ENCODE data around the gene FGGY.

- TF ChIP-seq CTCF (IDR thresholded peaks at IDR 0.05) (no peak), FOXJ3 (CRISPR knock-in tag; IDR thresholded peaks at IDR 0.05; ENCODE audit: borderline replicate concordance) (no peak), ESRRA (CRISPR knock-in tag; IDR thresholded peaks at IDR 0.05; ENCODE audit: borderline replicate concordance) (no peak), CREB1 (CRISPR knock-in tag; IDR thresholded peaks at IDR 0.05) (no peak), SP1 (CRISPR knock-in tag; conservative IDR thresholded peaks at IDR 0.05) (no peak)
- TF ChIP-seq, protein P1, sequence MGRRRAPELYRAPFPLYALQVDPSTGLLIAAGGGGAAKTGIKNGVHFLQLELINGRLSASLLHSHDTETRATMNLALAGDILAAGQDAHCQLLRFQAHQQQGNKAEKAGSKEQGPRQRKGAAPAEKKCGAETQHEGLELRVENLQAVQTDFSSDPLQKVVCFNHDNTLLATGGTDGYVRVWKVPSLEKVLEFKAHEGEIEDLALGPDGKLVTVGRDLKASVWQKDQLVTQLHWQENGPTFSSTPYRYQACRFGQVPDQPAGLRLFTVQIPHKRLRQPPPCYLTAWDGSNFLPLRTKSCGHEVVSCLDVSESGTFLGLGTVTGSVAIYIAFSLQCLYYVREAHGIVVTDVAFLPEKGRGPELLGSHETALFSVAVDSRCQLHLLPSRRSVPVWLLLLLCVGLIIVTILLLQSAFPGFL (CRISPR knock-in tag; IDR thresholded peaks at IDR 0.05; ENCODE audit: borderline replicate concordance): no peak
- TF ChIP-seq, protein P2, sequence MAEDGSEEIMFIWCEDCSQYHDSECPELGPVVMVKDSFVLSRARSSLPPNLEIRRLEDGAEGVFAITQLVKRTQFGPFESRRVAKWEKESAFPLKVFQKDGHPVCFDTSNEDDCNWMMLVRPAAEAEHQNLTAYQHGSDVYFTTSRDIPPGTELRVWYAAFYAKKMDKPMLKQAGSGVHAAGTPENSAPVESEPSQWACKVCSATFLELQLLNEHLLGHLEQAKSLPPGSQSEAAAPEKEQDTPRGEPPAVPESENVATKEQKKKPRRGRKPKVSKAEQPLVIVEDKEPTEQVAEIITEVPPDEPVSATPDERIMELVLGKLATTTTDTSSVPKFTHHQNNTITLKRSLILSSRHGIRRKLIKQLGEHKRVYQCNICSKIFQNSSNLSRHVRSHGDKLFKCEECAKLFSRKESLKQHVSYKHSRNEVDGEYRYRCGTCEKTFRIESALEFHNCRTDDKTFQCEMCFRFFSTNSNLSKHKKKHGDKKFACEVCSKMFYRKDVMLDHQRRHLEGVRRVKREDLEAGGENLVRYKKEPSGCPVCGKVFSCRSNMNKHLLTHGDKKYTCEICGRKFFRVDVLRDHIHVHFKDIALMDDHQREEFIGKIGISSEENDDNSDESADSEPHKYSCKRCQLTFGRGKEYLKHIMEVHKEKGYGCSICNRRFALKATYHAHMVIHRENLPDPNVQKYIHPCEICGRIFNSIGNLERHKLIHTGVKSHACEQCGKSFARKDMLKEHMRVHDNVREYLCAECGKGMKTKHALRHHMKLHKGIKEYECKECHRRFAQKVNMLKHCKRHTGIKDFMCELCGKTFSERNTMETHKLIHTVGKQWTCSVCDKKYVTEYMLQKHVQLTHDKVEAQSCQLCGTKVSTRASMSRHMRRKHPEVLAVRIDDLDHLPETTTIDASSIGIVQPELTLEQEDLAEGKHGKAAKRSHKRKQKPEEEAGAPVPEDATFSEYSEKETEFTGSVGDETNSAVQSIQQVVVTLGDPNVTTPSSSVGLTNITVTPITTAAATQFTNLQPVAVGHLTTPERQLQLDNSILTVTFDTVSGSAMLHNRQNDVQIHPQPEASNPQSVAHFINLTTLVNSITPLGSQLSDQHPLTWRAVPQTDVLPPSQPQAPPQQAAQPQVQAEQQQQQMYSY (CRISPR knock-in tag; IDR thresholded peaks at IDR 0.05): no peak
Measured at GRCh38 chr1:59685101-59685500, 388.2 kb downstream of the FGGY start.

Measured in WTC11 (cell line).